Activated T-cell treated with anti-CD3 and anti-CD28 coated beads for 48 hours (primary cell): ENCODE data around the gene COL18A1.

ENCODE experiments used
- DNase-seq: peaks from one replicate; pipeline ENCODE4 v3.0.0-alpha.2; 2020; ENCODE audit warnings: low read depth

Gene COL18A1

GRCh38 chr21:45414396-45415187 is 9.6 kb downstream of the COL18A1 start:
- no peak for DNase-seq

GRCh38 chr21:45415188-45415942 is 10.4 kb downstream of the COL18A1 start:
- no peak for DNase-seq

- DNase-seq: no peak
These were observed 11.1 kb downstream of the COL18A1 start for GRCh38 chr21:45415943-45416611.

GRCh38 chr21:45416620-45417019 is 11.7 kb downstream of the COL18A1 start:
- no peak for DNase-seq

GRCh38 chr21:45417256-45417950 is 12.4 kb downstream of the COL18A1 start:
- DNase-seq: no peak

- no peak for DNase-seq
These were observed 13.0 kb downstream of the COL18A1 start for GRCh38 chr21:45417951-45418300.

- DNase-seq: no peak
These were observed 13.5 kb downstream of the COL18A1 start for GRCh38 chr21:45418301-45419071.

GRCh38 chr21:45419162-45419561 is 14.2 kb downstream of the COL18A1 start:
- no peak for DNase-seq

GRCh38 chr21:45420061-45421041 is 15.4 kb downstream of the COL18A1 start:
- no peak for DNase-seq

DNA sequence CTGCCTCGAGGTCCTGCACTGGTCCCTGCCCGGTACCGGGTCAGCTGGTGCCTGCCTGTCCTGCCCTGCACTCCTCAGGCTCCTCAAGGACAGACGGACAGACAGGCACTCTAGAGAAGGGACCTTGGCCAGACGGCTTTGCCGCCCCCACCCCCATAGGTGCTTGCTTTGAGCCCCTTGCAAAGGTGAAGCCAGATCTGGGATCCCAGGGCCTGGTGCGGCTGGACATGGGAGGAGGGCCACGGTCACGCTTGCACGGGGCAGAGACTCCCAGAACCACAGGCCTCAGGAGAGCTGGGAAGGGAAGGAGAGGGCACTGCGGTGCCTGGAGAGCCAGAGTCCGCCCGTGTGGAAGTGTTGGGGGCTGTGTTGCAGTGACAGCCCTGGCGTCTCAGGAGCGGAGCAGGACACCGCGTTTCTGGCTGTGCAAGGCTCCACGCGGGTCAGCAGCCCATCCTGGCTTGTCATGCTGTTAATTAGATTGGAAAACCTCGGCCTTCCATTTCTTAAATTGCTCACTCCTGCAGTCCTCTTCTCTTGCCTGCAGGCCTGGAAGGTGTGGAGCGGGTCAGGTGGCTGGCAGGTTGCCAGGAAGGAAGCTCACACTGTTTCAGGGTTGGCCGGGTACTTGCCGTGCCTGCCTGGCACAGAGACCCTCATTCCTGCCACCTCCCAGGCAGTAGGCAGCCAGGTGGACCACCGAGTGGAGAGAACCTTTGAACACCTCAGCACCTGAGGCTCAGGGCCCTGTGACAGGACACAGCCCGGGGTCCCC is 16.3 kb downstream of the COL18A1 start:
- no peak for DNase-seq

DNA sequence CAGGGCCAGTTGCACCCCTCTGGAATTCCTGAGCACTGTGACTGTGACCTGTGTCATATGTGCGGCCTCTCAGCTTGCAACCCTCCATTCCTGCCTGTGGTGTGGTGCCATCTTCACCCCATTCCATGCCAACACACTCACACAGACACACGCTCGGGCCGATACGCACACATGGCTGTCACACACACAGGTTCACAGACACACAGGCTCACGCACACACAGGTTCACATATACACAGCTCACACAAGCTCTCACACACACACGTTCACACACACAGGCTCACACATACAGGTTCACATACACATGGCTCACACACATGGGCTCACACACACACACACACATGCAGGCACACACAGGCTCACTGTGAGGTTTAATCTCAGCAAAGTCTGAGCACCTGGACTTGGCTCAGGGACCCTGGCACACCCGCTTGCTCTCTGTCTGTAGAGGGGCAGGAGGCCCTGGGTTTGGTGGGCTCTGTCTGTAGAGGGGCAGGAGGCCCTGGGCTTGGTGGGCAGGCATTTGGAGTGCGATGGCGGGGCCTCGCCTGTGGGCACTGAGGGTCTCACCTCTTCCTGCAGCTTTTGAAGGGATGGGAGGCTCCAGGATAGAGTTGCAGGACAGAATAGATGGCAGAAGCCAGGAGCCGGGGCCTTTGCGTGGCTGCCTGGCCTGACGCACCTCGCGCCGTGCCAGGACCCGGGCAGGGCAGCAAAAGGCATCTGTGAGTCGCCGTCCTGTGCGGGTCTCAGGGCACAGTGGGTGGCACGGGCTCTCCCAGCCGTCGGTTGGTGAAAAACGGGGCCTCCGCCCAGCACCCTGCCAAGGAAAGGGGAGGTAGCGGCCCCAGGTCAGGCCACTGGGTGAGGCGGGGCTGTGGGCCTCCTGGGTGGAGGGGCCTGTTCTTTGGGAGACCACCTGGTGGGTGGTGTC is 17.1 kb downstream of the COL18A1 start:
- DNase-seq: no peak

DNA sequence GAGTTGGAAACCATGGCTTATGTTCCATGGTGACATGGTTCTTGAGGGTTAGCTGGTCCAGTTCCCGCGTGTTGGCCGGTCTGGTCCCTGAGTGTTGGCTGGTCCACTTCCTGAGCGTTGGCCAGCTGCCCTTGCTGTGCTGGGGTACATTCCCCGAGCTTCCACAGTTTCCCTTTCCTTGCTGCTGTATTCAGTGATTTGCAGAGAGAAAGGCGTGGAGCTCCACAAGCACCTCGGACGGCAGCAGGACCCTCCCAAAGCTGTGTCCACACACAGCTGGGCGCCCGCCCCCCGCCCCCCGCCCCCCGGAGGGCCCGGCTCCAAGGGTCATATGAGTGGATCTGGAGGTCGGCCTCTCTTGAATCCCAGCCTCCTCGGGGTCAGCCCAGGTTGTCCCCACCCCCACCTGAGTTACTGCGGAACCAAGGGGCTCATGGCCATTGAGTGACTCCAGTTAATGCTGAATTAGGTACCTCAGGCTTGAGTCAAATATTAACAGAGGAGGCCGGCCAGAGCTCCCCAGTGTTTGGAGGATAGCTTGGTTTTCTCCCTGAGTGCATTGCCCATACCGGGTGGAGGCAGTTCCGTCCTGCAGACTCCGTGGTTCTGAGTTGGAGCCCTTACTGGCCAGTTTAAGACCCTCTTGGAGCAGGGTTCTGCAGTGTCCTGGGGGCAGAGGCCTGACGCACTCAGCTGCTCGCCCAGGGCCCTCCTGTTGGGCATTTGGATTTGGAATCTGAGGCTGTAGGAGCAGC is 18.4 kb downstream of the COL18A1 start:
- DNase-seq: no peak

GRCh38 chr21:45423968-45424853 is 19.2 kb downstream of the COL18A1 start:
- no peak for DNase-seq

GRCh38 chr21:45424854-45425795 is 20.2 kb downstream of the COL18A1 start:
- no peak for DNase-seq
